Mesodermal cell (in vitro differentiated cells): ENCODE measurements around the gene CENPT.
"Not testable (repeated sequence)": the region's sequence is repeated elsewhere in the genome, so short reads cannot be mapped to it uniquely, and the experiment has no call there.

Experiments
- H3K27ac ChIP-seq: 2 replicates; pipeline ENCODE4 v1.7.0; 2013; ENCODE audit warnings: mild to moderate bottlenecking, low read depth, low read length, moderate library complexity; ENCODE audit not compliant: severe bottlenecking
- H3K36me3 ChIP-seq: 2 replicates; pipeline ENCODE4 v1.7.1; 2013; ENCODE audit warnings: mild to moderate bottlenecking, low read length, moderate library complexity; ENCODE audit not compliant: control insufficient read depth, insufficient read depth
- H3K4me1 ChIP-seq: one replicate; pipeline ENCODE4 v1.7.1; 2013; ENCODE audit warnings: mild to moderate bottlenecking, low read length; ENCODE audit not compliant: insufficient read depth, control insufficient read depth, poor library complexity, severe bottlenecking
- H3K4me3 ChIP-seq: 2 replicates; pipeline ENCODE4 v1.7.0; 2013; ENCODE audit warnings: low read length, control low read depth, mild to moderate bottlenecking; ENCODE audit not compliant: insufficient read depth, poor library complexity, severe bottlenecking; ENCODE audit errors: extremely low read depth
- H3K9me3 ChIP-seq: 2 replicates; pipeline ENCODE4 v1.7.1; 2013; ENCODE audit warnings: mild to moderate bottlenecking, low read length, moderate library complexity; ENCODE audit not compliant: control insufficient read depth
- WGBS, 2 experiments: methylation state at CpG; one replicate each; pipeline ENCODE4 v1.1.5; 2013; ENCODE audit warnings: missing lambda C conversion rate in 2 of 2; ENCODE audit not compliant: insufficient coverage in 2 of 2; 5-methylcytosine and 5-hydroxymethylcytosine counted together

CENPT gene

DNA sequence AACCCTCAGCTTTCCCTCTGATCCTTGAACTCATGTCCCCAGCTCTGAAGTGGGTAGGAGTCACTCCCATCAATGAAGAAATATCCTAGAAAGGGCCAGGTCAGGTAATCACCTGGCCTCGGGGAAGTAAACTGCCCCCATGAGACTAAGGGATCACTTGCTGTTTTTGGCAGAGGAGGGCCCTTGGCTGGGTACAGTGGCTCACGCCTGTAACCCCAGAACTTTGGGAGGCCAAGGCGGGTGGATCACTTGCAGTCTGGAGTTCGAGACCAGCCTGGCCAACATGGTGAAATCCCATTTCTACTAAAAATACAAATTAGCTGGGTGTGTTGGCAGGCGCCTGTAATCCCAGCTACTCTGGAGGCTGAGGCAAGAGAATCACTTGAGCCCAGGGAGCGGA, 16.6 kb upstream of the CENPT start:
- H3K4me3 ChIP-seq, H3K27ac ChIP-seq, H3K9me3 ChIP-seq: not testable (repeated sequence)
- WGBS, 2 experiments: 96 to 100% methylated on average over 3 to 5 of the region's 6 CpGs
- Histone ChIP-seq H3K4me1 (peaks cover 17% of the 10 kb centered on the region), H3K36me3 (peaks cover 93% of the 10 kb centered on the region)

DNA sequence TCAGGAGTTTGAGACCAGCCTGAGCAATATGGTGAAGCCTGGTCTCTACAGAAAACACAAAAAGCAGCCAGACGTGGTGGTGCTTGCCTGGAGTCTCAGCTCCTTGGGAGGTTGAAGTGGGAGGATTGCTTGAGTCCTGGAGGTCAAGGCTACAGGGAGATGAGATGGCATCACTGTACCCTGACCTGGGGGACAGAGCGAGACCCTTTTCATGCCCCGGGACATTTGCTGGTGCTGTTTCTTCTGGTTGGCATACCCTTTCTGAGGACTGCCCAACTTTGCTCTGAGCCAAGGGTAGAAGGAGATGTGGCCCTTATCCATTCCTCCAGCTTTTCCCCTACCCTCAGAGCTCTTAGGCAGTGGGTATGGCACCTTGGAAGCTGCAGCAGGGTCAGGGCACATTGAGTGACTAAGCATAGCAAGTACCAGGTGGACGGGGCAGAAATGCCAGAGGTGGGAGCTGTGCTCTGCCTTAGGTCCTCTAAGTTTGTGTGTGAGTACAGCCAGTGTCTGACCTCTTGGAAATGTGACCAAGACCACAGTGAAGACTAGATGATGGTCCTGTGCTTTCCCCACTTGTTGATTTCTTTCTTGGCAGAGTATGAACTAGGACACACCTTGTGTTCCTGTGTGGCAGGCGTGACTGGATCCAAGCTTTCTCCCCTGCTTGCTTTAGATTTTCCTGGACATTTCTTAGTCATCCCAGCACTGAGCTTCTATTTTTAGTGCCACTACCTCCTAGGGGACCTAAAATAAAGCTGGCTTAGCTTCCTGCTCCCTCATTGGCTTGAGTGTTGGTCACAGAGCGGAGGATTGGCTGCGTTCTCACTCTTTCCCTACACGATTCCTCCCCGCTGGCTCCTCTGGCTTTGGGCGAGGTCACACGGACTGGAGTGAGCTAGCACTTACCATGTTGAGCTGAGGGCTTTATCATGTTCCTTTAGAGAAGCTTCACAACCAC, 15.4 kb upstream of the CENPT start:
- WGBS, 2 experiments: 95 to 96% methylated on average over 8 of the region's 11 CpGs
- peak overlapping the region; percentile 59 for H3K27ac ChIP-seq
- no peak overlapping the region for H3K4me3 ChIP-seq
- peaks cover 91% of the 10 kb centered on the region for H3K36me3 ChIP-seq
- peaks cover 21% of the 10 kb centered on the region for H3K4me1 ChIP-seq
- no peaks in the 10 kb centered on the region for H3K9me3 ChIP-seq

GRCh38 chr16:67861877-67862276, 14.4 kb upstream of the CENPT start:
- H3K9me3 ChIP-seq: no peaks in the 10 kb centered on the region
- no peak overlapping the region for H3K27ac ChIP-seq
- WGBS, 2 experiments: 98 to 99% methylated on average over 6 of the region's 6 CpGs
- H3K4me1 ChIP-seq: peaks cover 29% of the 10 kb centered on the region
- no peak overlapping the region for H3K4me3 ChIP-seq
- H3K36me3 ChIP-seq: peaks cover 81% of the 10 kb centered on the region

DNA sequence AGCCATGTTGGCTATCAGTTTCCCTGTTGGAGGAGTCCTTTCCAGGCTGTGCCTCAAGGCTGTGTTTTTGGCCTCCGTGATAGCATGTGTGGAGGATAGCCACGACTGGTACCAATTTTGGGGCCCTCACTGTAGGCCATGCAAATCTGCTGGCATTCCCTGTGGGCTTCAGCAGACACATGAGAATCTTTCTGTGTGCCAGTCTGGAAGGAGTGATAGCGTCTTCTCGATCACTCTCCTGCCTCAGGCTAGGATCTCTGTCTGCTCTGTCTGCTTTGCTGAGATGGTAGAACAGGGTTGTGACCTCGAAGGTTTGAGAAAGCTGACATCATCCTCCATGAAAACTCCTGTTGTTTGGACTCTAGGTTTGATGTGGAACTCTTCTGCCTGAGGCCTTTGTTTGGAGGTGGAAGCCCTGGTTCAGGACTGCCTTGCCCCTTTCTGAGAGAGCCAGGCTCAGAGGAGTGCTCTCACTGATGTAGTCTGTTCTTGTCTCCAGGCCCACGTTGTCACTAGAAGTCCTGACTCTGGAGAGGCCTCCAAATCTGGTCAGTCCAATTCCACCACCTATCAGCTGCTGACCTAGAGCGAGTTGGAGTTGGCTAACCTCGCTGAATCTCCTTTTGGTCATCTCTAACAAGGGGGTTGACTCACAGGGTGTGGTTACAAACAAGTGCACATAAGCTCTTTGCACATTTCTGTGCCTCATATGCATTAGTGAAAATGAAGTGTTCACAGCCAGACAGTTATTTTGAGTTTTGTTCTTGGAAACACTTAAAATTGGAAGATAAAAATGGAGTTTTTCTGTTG, 13.3 kb upstream of the CENPT start:
- no peak overlapping the region for H3K27ac ChIP-seq
- WGBS, 2 experiments: 91 to 100% methylated on average over 5 to 6 of the region's 8 CpGs

DNA sequence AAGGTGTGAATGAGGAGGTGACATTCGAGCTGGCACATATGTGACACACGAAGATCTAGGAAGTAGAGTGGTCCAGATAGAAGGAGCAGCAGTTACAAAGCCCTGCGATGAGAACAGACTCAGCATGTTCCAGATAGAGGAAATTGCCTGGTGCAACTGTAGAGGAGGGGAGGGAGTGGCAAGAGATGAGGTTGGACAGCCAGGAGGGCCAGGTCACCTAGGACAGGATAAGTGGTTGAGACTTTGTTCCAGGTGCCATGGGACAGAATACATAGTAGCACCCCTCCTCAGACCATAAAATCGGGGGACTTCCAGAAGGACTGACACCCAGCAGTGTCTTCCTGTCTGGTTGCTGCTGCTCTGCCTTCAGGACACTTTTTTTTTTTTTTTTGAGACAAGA, 11.0 kb upstream of the CENPT start:
- Histone ChIP-seq H3K9me3 (no peaks in the 10 kb centered on the region), H3K36me3 (peaks cover 74% of the 10 kb centered on the region), H3K4me3 (no peak overlapping the region), H3K4me1 (peaks cover 34% of the 10 kb centered on the region), H3K27ac (peak overlapping the region; percentile 91)
- 92 to 97% methylated on average over 3 to 4 of the region's 4 CpGs for WGBS, 2 experiments

More for the DNA sequence above, 13.3 kb upstream of the CENPT start:
- peaks cover 74% of the 10 kb centered on the region for H3K36me3 ChIP-seq
- peaks cover 34% of the 10 kb centered on the region for H3K4me1 ChIP-seq
- H3K9me3 ChIP-seq: no peaks in the 10 kb centered on the region
- no peak overlapping the region for H3K4me3 ChIP-seq

GRCh38 chr16:67857547-67858233, 10.2 kb upstream of the CENPT start:
- Histone ChIP-seq H3K9me3 (no peaks in the 10 kb centered on the region), H3K27ac (peak overlapping the region; percentile 91), H3K36me3 (peaks cover 76% of the 10 kb centered on the region), H3K4me3 (no peak overlapping the region), H3K4me1 (peaks cover 28% of the 10 kb centered on the region)
- WGBS, 2 experiments: 73 to 97% methylated on average over 2 to 3 of the region's 3 CpGs

GRCh38 chr16:67856927-67857546, 9.5 kb upstream of the CENPT start:
- Histone ChIP-seq H3K4me1 (peaks cover 23% of the 10 kb centered on the region), H3K4me3 (no peak overlapping the region), H3K36me3 (peaks cover 74% of the 10 kb centered on the region), H3K27ac (peak overlapping the region; percentile 91), H3K9me3 (no peaks in the 10 kb centered on the region)
- WGBS, 2 experiments: 89 to 98% methylated on average over 3 to 4 of the region's 5 CpGs

GRCh38 chr16:67855789-67856188, 8.3 kb upstream of the CENPT start:
- H3K36me3 ChIP-seq: peaks cover 74% of the 10 kb centered on the region
- no peak overlapping the region for H3K27ac ChIP-seq
- no peaks in the 10 kb centered on the region for H3K9me3 ChIP-seq
- H3K4me3 ChIP-seq: no peak overlapping the region
- 94 to 95% methylated on average over 7 to 9 of the region's 10 CpGs for WGBS, 2 experiments
- peaks cover 19% of the 10 kb centered on the region for H3K4me1 ChIP-seq

- H3K27ac ChIP-seq: no peak overlapping the region
- H3K9me3 ChIP-seq: no peaks in the 10 kb centered on the region
- peaks cover 18% of the 10 kb centered on the region for H3K4me1 ChIP-seq
- WGBS, 2 experiments: 93 to 95% methylated on average over 2 to 3 of the region's 3 CpGs
- no peak overlapping the region for H3K4me3 ChIP-seq
- peaks cover 67% of the 10 kb centered on the region for H3K36me3 ChIP-seq
Measured at GRCh38 chr16:67853670-67854069, 6.2 kb upstream of the CENPT start.

GRCh38 chr16:67848118-67848517, 625 bp upstream of the CENPT start:
- WGBS, 2 experiments: 93 to 97% methylated on average over 8 to 11 of the region's 11 CpGs
- Histone ChIP-seq H3K27ac (peak overlapping the region; percentile 93), H3K4me3 (peak overlapping the region; percentile 99), H3K4me1 (peaks cover 25% of the 10 kb centered on the region), H3K9me3 (no peaks in the 10 kb centered on the region), H3K36me3 (peaks cover 42% of the 10 kb centered on the region)
